Measurements from ENCODE around the gene AP4M1. TPM values are rescaled to one million over a fixed set of nuclear protein-coding genes. Genes with fewer than 3 reads are reported as not detected.

Gene AP4M1
- total RNA-seq, 1 donor from 2014 or later: 16.9 TPM

GRCh38 chr7:100087055-100087750, 14.2 kb upstream of the AP4M1 start:
- no peak for DNase-seq (ENCODE audit: low spot score)
- no peak for TF ChIP-seq CTCF (IDR thresholded peaks at IDR 0.05)
- Mint-ChIP-seq H3K9me3 (ENCODE audit: low read depth) (no peaks in the 10 kb centered on the region), H3K4me1 (ENCODE audit: low read depth) (peaks cover 38% of the 10 kb centered on the region), H3K27me3 (ENCODE audit: low read depth) (no peaks in the 10 kb centered on the region), H3K4me3 (ENCODE audit: unreplicated experiment) (no peak overlapping the region), H3K36me3 (ENCODE audit: low read depth) (peaks cover 13% of the 10 kb centered on the region), H3K27ac (ENCODE audit: unreplicated experiment) (peak overlapping the region; percentile 83)

- H3K9me3 Mint-ChIP-seq (ENCODE audit: low read depth): no peaks in the 10 kb centered on the region
- peak overlapping the region; percentile 83 for H3K27ac Mint-ChIP-seq (ENCODE audit: unreplicated experiment)
- no peak for DNase-seq (ENCODE audit: low spot score)
- TF ChIP-seq CTCF (IDR thresholded peaks at IDR 0.05): no peak
- peaks cover 31% of the 10 kb centered on the region for H3K4me1 Mint-ChIP-seq (ENCODE audit: low read depth)
- H3K4me3 Mint-ChIP-seq (ENCODE audit: unreplicated experiment): peak overlapping the region; percentile 92
- no peaks in the 10 kb centered on the region for H3K27me3 Mint-ChIP-seq (ENCODE audit: low read depth)
- peaks cover 23% of the 10 kb centered on the region for H3K36me3 Mint-ChIP-seq (ENCODE audit: low read depth)
Observed at GRCh38 chr7:100088095-100088620, 13.3 kb upstream of the AP4M1 start.

GRCh38 chr7:100088621-100089457, 12.6 kb upstream of the AP4M1 start, which contains the start of gene COPS6:
Gene COPS6, plus strand, starts transcription at chr7:100088969. Its CDS starts 22 bp downstream, at chr7:100088991.
- peaks cover 31% of the 10 kb centered on the region for H3K4me1 Mint-ChIP-seq (ENCODE audit: low read depth)
- no peaks in the 10 kb centered on the region for H3K27me3 Mint-ChIP-seq (ENCODE audit: low read depth)
- H3K27ac Mint-ChIP-seq (ENCODE audit: unreplicated experiment): peak within 1 kb of the TSS; percentile 83
- H3K9me3 Mint-ChIP-seq (ENCODE audit: low read depth): no peaks in the 10 kb centered on the region
- peak within 1 kb of the TSS; percentile 92 for H3K4me3 Mint-ChIP-seq (ENCODE audit: unreplicated experiment)
- TF ChIP-seq CTCF (IDR thresholded peaks at IDR 0.05): no peak
- peaks cover 27% of the 10 kb centered on the region for H3K36me3 Mint-ChIP-seq (ENCODE audit: low read depth)
- no peak for DNase-seq (ENCODE audit: low spot score)

- Mint-ChIP-seq H3K36me3 (ENCODE audit: low read depth) (peaks cover 27% of the 10 kb centered on the region), H3K27ac (ENCODE audit: unreplicated experiment) (peak overlapping the region; percentile 83), H3K27me3 (ENCODE audit: low read depth) (no peaks in the 10 kb centered on the region), H3K4me1 (ENCODE audit: low read depth) (peaks cover 31% of the 10 kb centered on the region), H3K4me3 (ENCODE audit: unreplicated experiment) (peak overlapping the region; percentile 92), H3K9me3 (ENCODE audit: low read depth) (no peaks in the 10 kb centered on the region)
- no peak for TF ChIP-seq CTCF (IDR thresholded peaks at IDR 0.05)
- no peak for DNase-seq (ENCODE audit: low spot score)
Observed at GRCh38 chr7:100089458-100090196, 11.8 kb upstream of the AP4M1 start.

Data from chondrocyte (in vitro differentiated cells).